Left lung (tissue), 10 donors: ENCODE data around the gene TLK1. TPM values are rescaled to one million over a fixed set of nuclear protein-coding genes. Genes with fewer than 3 reads are reported as not detected.

Source experiments
- ATAC-seq: fragments of 200-7000 bp; cut with Tn5 transposase; one replicate; pipeline ENCODE4 v1.9.1; 2020; ENCODE audit warnings: moderate library complexity
- DNase-seq, 4 donors: peaks; one replicate each; pipeline ENCODE4 v3.0.0-alpha.2; 2013 to 2020
- H3K27ac ChIP-seq, 2 donors: fragments of 200-600 bp; sonication (generic) in 1 of 2; one replicate each; pipeline versions ENCODE4 v1.5.0 to v1.8.0; 2020 to 2021
- H3K27me3 ChIP-seq, 2 donors: fragments of 200-600 bp; sonication (generic) in 1 of 2; one replicate each; pipeline versions ENCODE4 v1.5.0 to v1.8.0; 2020 to 2021
- H3K36me3 ChIP-seq, 2 donors: fragments of 200-600 bp; sonication (generic) in 1 of 2; one replicate each; pipeline versions ENCODE4 v1.5.0 to v1.8.0; 2020 to 2021
- H3K4me1 ChIP-seq, 2 donors: fragments of 200-600 bp; one replicate each; pipeline ENCODE4 v1.8.0; 2021
- H3K4me3 ChIP-seq, 2 donors: fragments of 200-600 bp; sonication (generic) in 1 of 2; one replicate each; pipeline versions ENCODE4 v1.5.0 to v1.8.0; 2020 to 2021; ENCODE audit warnings: mild to moderate bottlenecking in 1 of 2
- H3K9me3 ChIP-seq, 2 donors: fragments of 200-600 bp; sonication (generic) in 1 of 2; one replicate each; pipeline versions ENCODE4 v1.5.0 to v1.8.0; 2020 to 2021
- intact Hi-C, 2 donors: fragments of 100-400 bp; cut with DNase I; formaldehyde crosslinking; loops; one replicate each; pipeline versions ENCODE4 v1.11.2 to v1.14.2; 2022
- polyA plus RNA-seq, 6 donors: library from polyadenylated mRNA; unstranded; fragments of 120-200 nt; gene quantifications; one replicate each; pipeline ENCODE4 v1.2.1, GENCODE V29; 2013; ENCODE audit not compliant: insufficient read length in 6 of 6
- total RNA-seq, 2 donors: library from RNA; stranded (reverse); fragmentation: NEBNext Ultra II Directional; extraction: Animal tissue kit (Norgen Biotek cat#: 25700); gene quantifications; one replicate each; pipeline ENCODE4 v1.2.1, GENCODE V29; 2021
- TF ChIP-seq, protein P1 (sequence below), 2 donors: fragments of 200-600 bp; sonication (generic) in 1 of 2; IDR thresholded peaks; one replicate each; pipeline versions ENCODE4 v1.5.0 to v1.8.0; 2021; ENCODE audit warnings: antibody characterized with exemption in 2 of 2
- donor health status: DM: no; HTN: yes; CAD: no.
- donor health status: DM: no; HTN: no; CAD: no.

The TLK1 gene
- total and polyA plus RNA-seq, 8 donors: 35.3 to 49.8 (median 40.4) TPM

DNA sequence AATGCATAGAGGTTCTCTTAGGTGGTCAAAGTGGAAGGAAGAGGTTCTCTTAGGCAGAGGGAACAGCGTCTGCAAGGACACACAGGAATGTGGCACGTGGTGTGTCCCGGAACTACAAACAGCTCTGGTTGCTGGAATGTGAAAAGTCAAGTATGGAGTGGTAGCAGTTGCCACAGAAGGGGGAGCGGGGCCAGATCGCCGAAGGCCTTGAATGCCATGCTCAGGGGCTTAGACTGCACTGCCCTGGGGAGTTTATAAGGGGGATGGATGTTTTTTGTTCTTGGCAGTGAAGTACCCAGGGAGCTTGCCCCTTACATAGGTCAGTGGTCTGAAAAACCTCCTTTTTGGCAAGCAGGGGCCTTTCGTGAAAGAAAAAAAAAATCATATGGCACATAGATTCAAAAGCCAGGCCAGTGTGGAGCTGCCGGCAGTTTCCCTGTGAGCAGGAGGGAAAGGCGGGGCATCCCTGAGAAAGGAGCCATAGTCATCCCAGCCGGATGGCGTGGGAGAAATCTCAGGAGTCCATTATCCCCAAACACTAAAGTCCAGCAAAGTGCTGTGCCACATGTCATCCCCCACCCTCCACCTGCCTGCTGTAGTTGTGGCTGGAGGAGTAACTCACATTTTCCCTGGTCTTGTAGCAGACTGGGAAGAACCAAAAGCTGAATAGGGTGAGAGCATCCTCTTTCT, 186.2 kb downstream of the TLK1 start:
- H3K9me3 ChIP-seq: no peaks in the 10 kb centered on the region
- peak overlapping the region; percentile 55 to 78 for H3K4me3 ChIP-seq
- no peaks in the 10 kb centered on the region for H3K36me3 ChIP-seq
- peaks cover 0 to 23% of the 10 kb centered on the region in 2 donors for H3K27me3 ChIP-seq
- intact Hi-C loops: loop anchor here in 1 of 2 donors (5.0 to 10.0 kb wide), 2 partner anchors 180 to 443 kb away; no protein-coding TSS in a partner anchor
- H3K27ac ChIP-seq: no peak overlapping the region
- peaks cover 0 to 17% of the 10 kb centered on the region in 2 donors for H3K4me1 ChIP-seq
- DNase-seq (peak in 1 of 4 donors; percentile 24), ATAC-seq (peak; percentile 50)
- TF ChIP-seq, protein P1, sequence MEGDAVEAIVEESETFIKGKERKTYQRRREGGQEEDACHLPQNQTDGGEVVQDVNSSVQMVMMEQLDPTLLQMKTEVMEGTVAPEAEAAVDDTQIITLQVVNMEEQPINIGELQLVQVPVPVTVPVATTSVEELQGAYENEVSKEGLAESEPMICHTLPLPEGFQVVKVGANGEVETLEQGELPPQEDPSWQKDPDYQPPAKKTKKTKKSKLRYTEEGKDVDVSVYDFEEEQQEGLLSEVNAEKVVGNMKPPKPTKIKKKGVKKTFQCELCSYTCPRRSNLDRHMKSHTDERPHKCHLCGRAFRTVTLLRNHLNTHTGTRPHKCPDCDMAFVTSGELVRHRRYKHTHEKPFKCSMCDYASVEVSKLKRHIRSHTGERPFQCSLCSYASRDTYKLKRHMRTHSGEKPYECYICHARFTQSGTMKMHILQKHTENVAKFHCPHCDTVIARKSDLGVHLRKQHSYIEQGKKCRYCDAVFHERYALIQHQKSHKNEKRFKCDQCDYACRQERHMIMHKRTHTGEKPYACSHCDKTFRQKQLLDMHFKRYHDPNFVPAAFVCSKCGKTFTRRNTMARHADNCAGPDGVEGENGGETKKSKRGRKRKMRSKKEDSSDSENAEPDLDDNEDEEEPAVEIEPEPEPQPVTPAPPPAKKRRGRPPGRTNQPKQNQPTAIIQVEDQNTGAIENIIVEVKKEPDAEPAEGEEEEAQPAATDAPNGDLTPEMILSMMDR (IDR thresholded peaks at IDR 0.05): no peak

DNA sequence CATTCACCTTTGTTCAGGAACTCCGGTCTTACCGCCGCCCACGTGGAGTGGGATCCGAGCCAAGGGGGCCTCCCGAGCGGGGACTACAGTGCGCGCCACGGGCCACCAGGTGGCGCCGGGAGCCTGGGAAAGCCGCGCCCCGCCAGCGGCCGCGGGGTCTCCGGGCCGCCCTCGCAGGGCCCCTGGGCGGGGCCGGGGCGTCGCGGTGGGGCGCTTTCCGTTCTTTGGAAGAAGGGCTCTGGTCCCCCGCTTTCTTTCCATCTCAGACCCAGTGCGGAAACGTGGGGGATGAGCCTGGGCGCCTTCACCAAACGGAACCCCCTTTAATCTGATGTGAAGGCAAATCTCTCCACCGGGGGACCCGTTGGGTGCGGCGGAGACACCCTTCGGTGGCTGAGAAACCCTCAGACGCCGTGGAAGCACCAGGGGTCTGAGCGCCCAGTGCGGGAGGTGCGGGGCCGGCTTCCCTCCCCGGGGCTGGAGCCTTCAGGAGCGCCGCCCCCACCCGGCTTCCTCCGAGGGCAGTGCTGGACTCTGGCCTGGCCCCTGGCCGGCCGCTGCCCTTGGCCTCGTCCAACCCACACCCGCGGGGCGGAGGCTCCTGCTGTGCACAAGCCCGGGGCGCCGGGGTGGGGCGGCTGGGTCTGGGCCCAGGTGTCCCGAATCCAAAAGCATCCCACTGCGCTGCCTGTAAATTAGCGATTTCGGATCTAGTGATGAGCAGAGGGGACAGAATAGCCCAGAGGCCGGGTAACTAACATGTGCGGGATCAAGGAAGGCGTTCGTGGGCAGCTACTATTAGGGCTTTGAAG, 187.0 kb downstream of the TLK1 start:
- Histone ChIP-seq H3K9me3 (no peaks in the 10 kb centered on the region), H3K27ac (peak overlapping the region; percentile 65 to 72), H3K27me3 (peaks cover 0 to 23% of the 10 kb centered on the region in 2 donors), H3K4me1 (peaks cover 0 to 17% of the 10 kb centered on the region in 2 donors), H3K36me3 (no peaks in the 10 kb centered on the region), H3K4me3 (peak overlapping the region; percentile 55 to 78)
- TF ChIP-seq, protein P1 (IDR thresholded peaks at IDR 0.05): peak; percentile 92 to 98
- ATAC-seq: peak; percentile 99
- DNase-seq: peak; percentile 82 to 96 (median 90)
- intact Hi-C loops: loop anchor here in 1 of 2 donors (5.0 to 10.0 kb wide), 2 partner anchors 181 to 444 kb away; no protein-coding TSS in a partner anchor

- H3K36me3 ChIP-seq: peaks cover 0 to 2% of the 10 kb centered on the region in 2 donors
- ATAC-seq (no peak), DNase-seq (no peak)
- peak overlapping the region in 1 of 2 donors; percentile 55 for H3K4me3 ChIP-seq
- TF ChIP-seq, protein P1 (IDR thresholded peaks at IDR 0.05): no peak
- peaks cover 0 to 23% of the 10 kb centered on the region in 2 donors for H3K27me3 ChIP-seq
- no peak overlapping the region for H3K27ac ChIP-seq
- intact Hi-C loops: loop anchor here in 1 of 2 donors (5.0 to 10.0 kb wide), 2 partner anchors 182 to 444 kb away; no protein-coding TSS in a partner anchor
- H3K9me3 ChIP-seq: no peaks in the 10 kb centered on the region
- H3K4me1 ChIP-seq: peaks cover 0 to 17% of the 10 kb centered on the region in 2 donors
Measured at GRCh38 chr2:170973225-170973491, 187.5 kb downstream of the TLK1 start.

DNA sequence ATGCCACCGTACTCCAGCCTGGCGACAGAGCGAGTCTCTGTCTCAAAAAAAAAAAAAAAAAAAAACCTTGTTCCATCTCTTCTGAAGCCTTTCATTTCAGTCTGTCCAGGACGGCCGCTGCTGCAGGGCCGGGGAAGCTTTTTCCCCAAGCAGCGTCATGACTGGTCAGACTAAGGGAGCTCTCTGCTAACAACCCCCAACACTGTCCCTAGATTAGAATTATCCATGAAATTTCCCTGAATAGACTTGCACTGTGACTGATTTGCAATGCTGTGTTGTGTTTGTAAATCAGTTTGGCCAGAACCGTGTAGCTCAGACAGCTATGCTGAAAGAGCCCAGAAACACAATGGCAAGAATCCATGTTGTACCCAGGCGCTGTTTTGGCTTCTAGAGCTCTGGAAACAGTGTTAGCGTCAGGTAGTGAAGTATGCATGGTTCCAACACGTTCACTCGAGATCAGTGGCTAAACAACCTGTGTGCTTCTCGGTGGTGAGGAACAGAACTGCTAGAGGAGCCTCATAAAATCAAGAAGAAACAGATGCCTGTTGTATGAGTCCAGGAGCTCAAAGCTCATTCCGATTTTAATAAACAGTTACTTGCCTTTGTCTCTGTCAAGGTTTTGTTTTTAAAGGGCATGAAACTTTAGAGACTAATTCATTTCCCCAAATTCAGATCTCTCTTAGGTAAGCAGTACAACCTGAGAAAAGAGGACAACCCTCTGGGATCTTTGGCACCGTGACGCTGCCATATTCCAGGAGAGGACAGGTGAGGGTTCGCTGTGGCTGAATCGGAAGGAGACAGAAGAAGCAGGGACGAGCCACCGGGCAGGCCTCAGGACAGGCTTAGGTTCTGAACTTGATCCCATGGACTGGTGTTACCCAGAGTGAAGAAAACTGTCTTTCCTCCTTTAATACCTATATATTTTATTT, 188.1 kb downstream of the TLK1 start:
- no peaks in the 10 kb centered on the region for H3K9me3 ChIP-seq
- peaks cover 0 to 17% of the 10 kb centered on the region in 2 donors for H3K4me1 ChIP-seq
- ATAC-seq: no peak
- intact Hi-C loops: loop anchor here in 1 of 2 donors (5.0 to 10.0 kb wide), 2 partner anchors 182 to 445 kb away; no protein-coding TSS in a partner anchor
- H3K4me3 ChIP-seq: peak overlapping the region in 1 of 2 donors; percentile 55
- no peak overlapping the region for H3K27ac ChIP-seq
- DNase-seq: no peak
- peaks cover 0 to 23% of the 10 kb centered on the region in 2 donors for H3K27me3 ChIP-seq
- peaks cover 0 to 8% of the 10 kb centered on the region in 2 donors for H3K36me3 ChIP-seq
- TF ChIP-seq, protein P1 (IDR thresholded peaks at IDR 0.05): no peak
